Stomach (tissue), 9 donors: ENCODE results near the gene TIMM13. TPM values are rescaled to one million over a fixed set of nuclear protein-coding genes. Genes with fewer than 3 reads are reported as not detected.

Source experiments
- DNase-seq, 2 donors: peaks; one replicate each; pipeline versions ENCODE4 v3.0.0 to v3.0.0-alpha.2; 2013 to 2019
- H3K27ac ChIP-seq, 5 donors: fragments of 200-600 bp in 4 of 5; sonication (generic) in 4 of 5; one replicate each; pipeline ENCODE4 v1.5.1; 2013 to 2019; ENCODE audit warnings: mild to moderate bottlenecking in 1 of 5, moderate library complexity in 1 of 5
- H3K27me3 ChIP-seq, 3 donors: fragments of 200-600 bp; sonication (generic); one replicate each; pipeline ENCODE4 v1.5.1; 2017 to 2019; ENCODE audit warnings: mixed run types in 1 of 3
- H3K36me3 ChIP-seq, 4 donors: fragments of 200-600 bp; sonication (generic); 1 replicate in 3 of 4; 2 replicates in 1 of 4; pipeline ENCODE4 v1.5.1; 2016 to 2019
- H3K4me1 ChIP-seq, 4 donors: fragments of 200-600 bp; sonication (generic); one replicate each; pipeline ENCODE4 v1.5.1; 2016 to 2019
- H3K4me3 ChIP-seq, 4 donors: fragments of 200-600 bp; sonication (generic) in 3 of 4; one replicate each; pipeline ENCODE4 v1.5.1; 2016 to 2019; ENCODE audit warnings: mild to moderate bottlenecking in 1 of 4
- H3K9me3 ChIP-seq, 4 donors: fragments of 200-600 bp; sonication (generic); one replicate each; pipeline ENCODE4 v1.5.1; 2016 to 2019
- CTCF ChIP-seq, 7 experiments: fragments of 450-650 bp in 4 of 7; fragments of 200-600 bp in 3 of 7; sonication (generic) in 3 of 7; IDR thresholded peaks; one replicate each; pipeline ENCODE4 v1.5.1; 2016 to 2019; ENCODE audit warnings: antibody characterized with exemption in 7 of 7, control low read depth in 2 of 7, mild to moderate bottlenecking in 1 of 7
- EP300 ChIP-seq: sonication (generic); formaldehyde crosslinking; IDR thresholded peaks from one replicate; pipeline ENCODE4 v1.6.1; 2017; ENCODE audit warnings: antibody characterized with exemption
- POLR2A ChIP-seq, 4 donors: fragments of 450-650 bp; IDR thresholded peaks; one replicate each; pipeline ENCODE4 v1.6.1; 2016; ENCODE audit warnings: antibody characterized with exemption in 4 of 4, control low read depth in 2 of 4, mild to moderate bottlenecking in 1 of 4, moderate library complexity in 1 of 4
- POLR2AphosphoS5 ChIP-seq, 3 donors: sonication (generic); formaldehyde crosslinking; IDR thresholded peaks; one replicate each; pipeline ENCODE4 v1.6.1; 2016; ENCODE audit warnings: antibody characterized with exemption in 3 of 3
- WGBS, 5 donors: extraction: QIAGEN DNeasy Blood & Tissue Kit in 3 of 5; methylation state at CpG; one replicate each; pipeline versions ENCODE4 v1.1.5 to v1.1.7; 2013 to 2018; 5-methylcytosine and 5-hydroxymethylcytosine counted together
- intact Hi-C: fragments of 100-400 bp; cut with DNase I; formaldehyde crosslinking; loops from one replicate; pipeline ENCODE4 v1.15.1; 2023; ENCODE audit warnings: low total_unique reads
- polyA plus RNA-seq, 3 donors: library from polyadenylated mRNA; stranded (reverse); fragments of 200-250 nt; gene quantifications; one replicate each; pipeline ENCODE4 v1.2.3, GENCODE V29; 2013
- total RNA-seq, 5 donors: library from RNA; depleted of rRNA; stranded (reverse); fragments of >200 nt; gene quantifications; one replicate each; pipeline versions ENCODE4 v1.1.0 to v1.2.3, GENCODE V29; 2014 to 2016
- donor health status: healthy with polysubstance abuse.
- donor health status: Bipolar disorder and iron deficiency.
- donor health status: healthy.

Gene TIMM13
- total and polyA plus RNA-seq, 8 donors, result 19.2 to 133 (median 54.5) TPM; not detected in 1

GRCh38 chr19:2457394-2458037 is 30.1 kb upstream of the TIMM13 start:
- no peaks in the 10 kb centered on the region for H3K36me3 ChIP-seq
- H3K9me3 ChIP-seq, result no peaks in the 10 kb centered on the region
- WGBS, 5 donors, result 85 to 92% (median 87%) methylated on average over 8 of the region's 8 CpGs
- no peaks in the 10 kb centered on the region for H3K27me3 ChIP-seq
- no peak for TF ChIP-seq CTCF (IDR thresholded peaks at IDR 0.05)
- TF ChIP-seq POLR2AphosphoS5 (IDR thresholded peaks at IDR 0.05), result no peak
- no peak for TF ChIP-seq POLR2A (IDR thresholded peaks at IDR 0.05)
- TF ChIP-seq EP300, result no peak
- H3K4me1 ChIP-seq, result peaks cover 23 to 42% (median 39%) of the 10 kb centered on the region in 4 donors
- no peak for DNase-seq
- H3K4me3 ChIP-seq, result peak overlapping the region; percentile 98 to 100 (median 100)
- peak overlapping the region; percentile 70 to 86 (median 81) for H3K27ac ChIP-seq
- intact Hi-C loops, result no loop called here

DNA sequence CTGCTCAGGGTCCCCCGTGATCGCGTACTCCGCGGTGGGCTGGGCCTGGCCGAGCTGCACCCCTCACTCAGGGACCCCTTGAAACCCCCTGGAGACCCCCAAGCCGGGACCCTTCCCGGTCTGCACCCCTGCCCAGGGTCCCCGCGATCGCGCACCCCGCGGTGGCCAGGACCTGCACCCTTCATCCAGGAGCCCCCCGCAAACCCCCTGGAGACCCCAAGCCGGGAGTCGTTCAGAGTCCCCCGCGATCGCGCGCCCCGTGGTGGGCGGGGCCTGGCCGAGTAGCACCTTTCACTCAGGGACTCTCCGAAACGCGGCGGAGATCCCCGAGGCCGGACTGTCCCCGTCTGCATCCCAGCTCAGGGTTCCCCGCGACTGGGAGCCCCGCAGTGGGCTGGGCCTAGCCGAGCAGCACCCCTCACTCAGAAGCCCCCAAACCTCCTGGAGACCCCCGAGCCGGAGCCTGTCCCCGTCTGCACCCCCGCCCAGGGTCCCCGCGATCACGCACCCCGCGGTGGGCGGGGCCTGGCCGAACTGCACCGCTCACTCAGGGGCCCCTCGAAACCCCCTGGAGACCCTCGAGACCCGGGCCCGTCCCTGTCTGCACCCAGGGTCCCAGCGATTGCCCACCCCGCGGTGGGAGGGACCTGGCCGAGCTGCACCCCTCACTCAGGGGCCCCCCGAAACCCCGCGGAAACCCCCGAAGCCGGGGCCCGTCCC is 28.6 kb upstream of the TIMM13 start:
- no peaks in the 10 kb centered on the region for H3K9me3 ChIP-seq
- DNase-seq, result peak; percentile 49 to 70
- H3K27ac ChIP-seq, result peak overlapping the region; percentile 14 to 86 (median 60)
- intact Hi-C loops, result no loop called here
- peak overlapping the region; percentile 98 to 100 (median 100) for H3K4me3 ChIP-seq
- TF ChIP-seq POLR2AphosphoS5 (IDR thresholded peaks at IDR 0.05) (no peak), CTCF (IDR thresholded peaks at IDR 0.05) (no peak), POLR2A (IDR thresholded peaks at IDR 0.05) (no peak), EP300 (no peak)
- H3K4me1 ChIP-seq, result peaks cover 15 to 27% (median 25%) of the 10 kb centered on the region in 4 donors
- no peaks in the 10 kb centered on the region for H3K27me3 ChIP-seq
- 0 to 3% (median 1%) methylated on average over 13 to 62 of the region's 62 CpGs for WGBS, 5 donors
- peaks cover 0 to 10% (median 6%) of the 10 kb centered on the region in 4 donors for H3K36me3 ChIP-seq

- H3K9me3 ChIP-seq, result no peaks in the 10 kb centered on the region
- H3K36me3 ChIP-seq, result peaks cover 0 to 17% (median 8%) of the 10 kb centered on the region in 4 donors
- no peaks in the 10 kb centered on the region for H3K27me3 ChIP-seq
- DNase-seq, result no peak
- peaks cover 15 to 27% (median 24%) of the 10 kb centered on the region in 4 donors for H3K4me1 ChIP-seq
- peak overlapping the region in 3 of 5 donors; percentile 60 to 86 (median 78) for H3K27ac ChIP-seq
- TF ChIP-seq CTCF (IDR thresholded peaks at IDR 0.05) (no peak), POLR2AphosphoS5 (IDR thresholded peaks at IDR 0.05) (no peak), EP300 (no peak), POLR2A (IDR thresholded peaks at IDR 0.05) (no peak)
- H3K4me3 ChIP-seq, result peak overlapping the region; percentile 98 to 100 (median 100)
- 68 to 88% (median 71%) methylated on average over 9 to 14 of the region's 14 CpGs for WGBS, 5 donors
- intact Hi-C loops, result no loop called here
Observed at GRCh38 chr19:2454962-2455850, 27.8 kb upstream of the TIMM13 start.
